Neuronal stem cell (in vitro differentiated cells): ENCODE results near the gene FOXN3.

Experiments
- DNase-seq: peaks from one replicate; pipeline ENCODE4 v3.0.0-alpha.2; 2013; ENCODE audit warnings: low spot score
- H2AFZ ChIP-seq: one replicate; pipeline ENCODE4 v1.6.1; 2013; ENCODE audit warnings: mild to moderate bottlenecking, low read length, inconsistent platforms
- H2AK5ac ChIP-seq: 2 replicates; pipeline ENCODE4 v1.6.1; 2013; ENCODE audit warnings: low read depth, mild to moderate bottlenecking, inconsistent platforms, low read length, moderate library complexity, mixed read lengths
- H2BK120ac ChIP-seq: 2 replicates; pipeline ENCODE4 v1.6.1; 2013; ENCODE audit warnings: low read depth, mild to moderate bottlenecking, inconsistent platforms, low read length, moderate library complexity, mixed read lengths
- H2BK12ac ChIP-seq: one replicate; pipeline ENCODE4 v1.6.1; 2013; ENCODE audit warnings: low read length, inconsistent platforms
- H2BK15ac ChIP-seq: 2 replicates; pipeline ENCODE4 v1.6.1; 2013; ENCODE audit warnings: mild to moderate bottlenecking, low read length, inconsistent platforms, mixed read lengths
- H2BK5ac ChIP-seq: one replicate; pipeline ENCODE4 v1.6.1; 2013; ENCODE audit warnings: inconsistent platforms, mild to moderate bottlenecking, low read length, moderate library complexity
- H3K14ac ChIP-seq: one replicate; pipeline ENCODE4 v1.6.1; 2013; ENCODE audit warnings: low read length, inconsistent platforms
- H3K18ac ChIP-seq: 2 replicates; pipeline ENCODE4 v1.6.1; 2013; ENCODE audit warnings: low read length, inconsistent platforms
- H3K23ac ChIP-seq: 2 replicates; pipeline ENCODE4 v1.6.1; 2013; ENCODE audit warnings: low read depth, mild to moderate bottlenecking, mixed read lengths, low read length, inconsistent platforms; ENCODE audit not compliant: poor library complexity
- H3K27ac ChIP-seq: replicated peaks from 3 replicates; pipeline ENCODE4 v1.5.1; 2013; ENCODE audit warnings: low read length, inconsistent platforms
- H3K27me3 ChIP-seq, 3 experiments: 2 replicates each; pipeline ENCODE4 v1.6.1; 2013; ENCODE audit warnings: low read length in 3 of 3, mild to moderate bottlenecking in 2 of 3, inconsistent platforms in 1 of 3, low read depth in 1 of 3, mixed read lengths in 1 of 3, moderate library complexity in 1 of 3; ENCODE audit not compliant: control insufficient read depth in 3 of 3, insufficient read depth in 3 of 3
- H3K36me3 ChIP-seq, 2 donors: replicated peaks in 1 of 2; 2 replicates each; pipeline ENCODE4 v1.6.1; 2013; ENCODE audit warnings: low read length in 2 of 2; ENCODE audit not compliant: control insufficient read depth in 2 of 2, insufficient read depth in 2 of 2
- H3K4ac ChIP-seq: 2 replicates; pipeline ENCODE4 v1.6.1; 2013; ENCODE audit warnings: inconsistent platforms, mild to moderate bottlenecking, low read length, moderate library complexity
- H3K4me1 ChIP-seq, 2 donors: 1 replicate in 1 of 2; 2 replicates in 1 of 2; pipeline ENCODE4 v1.6.1; 2013; ENCODE audit warnings: low read length in 2 of 2, low read depth in 1 of 2; ENCODE audit not compliant: control insufficient read depth in 2 of 2, insufficient read depth in 1 of 2
- H3K4me2 ChIP-seq: one replicate; pipeline ENCODE4 v1.6.1; 2013; ENCODE audit warnings: mild to moderate bottlenecking, low read length, inconsistent platforms; ENCODE audit not compliant: insufficient read depth, poor library complexity, severe bottlenecking
- H3K4me3 ChIP-seq, 2 donors: 2 replicates each; pipeline ENCODE4 v1.5.1; 2013; ENCODE audit warnings: low read length in 2 of 2, mild to moderate bottlenecking in 2 of 2, inconsistent platforms in 1 of 2, moderate library complexity in 1 of 2
- H3K79me1 ChIP-seq: one replicate; pipeline ENCODE4 v1.6.1; 2013; ENCODE audit warnings: low read depth, mild to moderate bottlenecking, inconsistent platforms, low read length, moderate library complexity
- H3K9ac ChIP-seq: one replicate; pipeline ENCODE4 v1.6.1; 2013; ENCODE audit warnings: mild to moderate bottlenecking, low read depth, low read length, inconsistent platforms; ENCODE audit not compliant: poor library complexity
- H3K9me3 ChIP-seq, 2 donors: replicated peaks in 1 of 2; 2 replicates each; pipeline versions ENCODE3 to v1.6.1; 2013; ENCODE audit warnings: low read length in 2 of 2, mild to moderate bottlenecking in 2 of 2, inconsistent platforms in 1 of 2, low read depth in 1 of 2, mixed read lengths in 1 of 2, moderate library complexity in 1 of 2; ENCODE audit not compliant: control insufficient read depth in 2 of 2, insufficient read depth in 1 of 2
- H4K8ac ChIP-seq: one replicate; pipeline ENCODE4 v1.6.1; 2013; ENCODE audit warnings: low read depth, mild to moderate bottlenecking, inconsistent platforms, low read length, moderate library complexity
- H4K91ac ChIP-seq: one replicate; pipeline ENCODE4 v1.6.1; 2013; ENCODE audit warnings: low read length, low read depth, mild to moderate bottlenecking, inconsistent platforms; ENCODE audit not compliant: poor library complexity
- WGBS, 2 donors: extraction: QIAGEN DNeasy Blood & Tissue Kit; methylation state at CpG; one replicate each; pipeline ENCODE4 v1.1.7; 2013; ENCODE audit warnings: missing lambda C conversion rate in 2 of 2, mixed read lengths in 1 of 2; ENCODE audit not compliant: insufficient read length in 2 of 2, insufficient replicate concordance in 1 of 2; ENCODE audit errors: extremely low coverage in 2 of 2; 5-methylcytosine and 5-hydroxymethylcytosine counted together

The FOXN3 gene

DNA sequence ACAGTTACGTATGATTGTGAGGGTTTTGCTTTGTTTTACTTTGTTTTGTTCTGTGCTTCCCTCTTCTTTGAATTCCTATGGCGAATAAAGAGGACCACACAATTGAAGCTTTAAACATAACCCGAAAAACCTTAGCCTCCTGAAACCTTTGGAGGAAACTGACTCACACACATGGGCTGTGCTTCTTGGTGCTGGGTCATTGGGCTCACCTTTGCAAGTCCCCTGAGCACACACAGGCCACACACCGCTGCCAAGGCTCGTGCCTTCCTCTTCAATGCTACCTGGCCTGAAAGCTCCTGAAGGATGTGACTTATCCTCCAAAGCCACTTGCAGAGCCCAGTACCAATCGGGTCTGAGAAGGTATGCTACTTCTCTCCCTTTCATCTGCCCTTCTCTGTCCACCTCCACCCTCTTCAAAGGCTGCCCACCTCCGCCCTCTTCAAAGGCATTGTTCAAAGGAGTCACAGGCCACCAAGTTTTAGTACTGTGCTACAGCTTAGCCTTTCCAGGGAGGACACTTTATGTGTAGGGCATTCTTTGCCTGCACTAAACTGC, 114.6 kb downstream of the FOXN3 start:
- H3K36me3 ChIP-seq = no peaks in the 10 kb centered on the region
- H2BK5ac ChIP-seq = no peak overlapping the region
- no peak overlapping the region for H3K14ac ChIP-seq
- H3K4ac ChIP-seq = no peak overlapping the region
- H3K9ac ChIP-seq = no peak overlapping the region
- H4K91ac ChIP-seq = no peak overlapping the region
- no peak overlapping the region for H3K4me2 ChIP-seq
- H3K27me3 ChIP-seq = no peaks in the 10 kb centered on the region
- DNase-seq = no peak
- no peaks in the 10 kb centered on the region for H3K79me1 ChIP-seq
- no peaks in the 10 kb centered on the region for H3K9me3 ChIP-seq
- H2AK5ac ChIP-seq = no peak overlapping the region
- peaks cover 11 to 34% of the 10 kb centered on the region in 2 donors for H3K4me1 ChIP-seq
- H2AFZ ChIP-seq = no peak overlapping the region
- no peak overlapping the region for H2BK12ac ChIP-seq
- no peak overlapping the region for H3K18ac ChIP-seq
- no peak overlapping the region for H4K8ac ChIP-seq
- no peak overlapping the region for H3K27ac ChIP-seq
- H2BK120ac ChIP-seq = no peak overlapping the region
- H2BK15ac ChIP-seq = no peak overlapping the region
- H3K23ac ChIP-seq = no peak overlapping the region
- no peak overlapping the region for H3K4me3 ChIP-seq
- WGBS, 2 donors = no CpG with 5 or more reads among the region's 7 CpGs

GRCh38 chr14:89299587-89299986, 117.4 kb downstream of the FOXN3 start:
- H2BK15ac ChIP-seq = no peak overlapping the region
- no peak overlapping the region for H3K9ac ChIP-seq
- no peak overlapping the region for H2AFZ ChIP-seq
- no peak overlapping the region for H2BK12ac ChIP-seq
- no peaks in the 10 kb centered on the region for H3K79me1 ChIP-seq
- H2BK120ac ChIP-seq = no peak overlapping the region
- H2BK5ac ChIP-seq = no peak overlapping the region
- no peak overlapping the region for H4K91ac ChIP-seq
- no peak for DNase-seq
- no peaks in the 10 kb centered on the region for H3K9me3 ChIP-seq
- H3K4ac ChIP-seq = no peak overlapping the region
- no CpG with 5 or more reads among the region's 4 CpGs for WGBS, 2 donors
- no peak overlapping the region for H3K14ac ChIP-seq
- H3K4me2 ChIP-seq = no peak overlapping the region
- no peaks in the 10 kb centered on the region for H3K27me3 ChIP-seq
- no peak overlapping the region for H2AK5ac ChIP-seq
- no peak overlapping the region for H3K23ac ChIP-seq
- H3K18ac ChIP-seq = no peak overlapping the region
- H4K8ac ChIP-seq = no peak overlapping the region
- H3K36me3 ChIP-seq = no peaks in the 10 kb centered on the region
- no peak overlapping the region for H3K27ac ChIP-seq
- H3K4me3 ChIP-seq = peak overlapping the region in 1 of 2 donors; percentile 28
- H3K4me1 ChIP-seq = peaks cover 8 to 20% of the 10 kb centered on the region in 2 donors

- H3K27ac ChIP-seq = no peak overlapping the region
Measured at GRCh38 chr14:89298056-89298834, 118.8 kb downstream of the FOXN3 start.

DNA sequence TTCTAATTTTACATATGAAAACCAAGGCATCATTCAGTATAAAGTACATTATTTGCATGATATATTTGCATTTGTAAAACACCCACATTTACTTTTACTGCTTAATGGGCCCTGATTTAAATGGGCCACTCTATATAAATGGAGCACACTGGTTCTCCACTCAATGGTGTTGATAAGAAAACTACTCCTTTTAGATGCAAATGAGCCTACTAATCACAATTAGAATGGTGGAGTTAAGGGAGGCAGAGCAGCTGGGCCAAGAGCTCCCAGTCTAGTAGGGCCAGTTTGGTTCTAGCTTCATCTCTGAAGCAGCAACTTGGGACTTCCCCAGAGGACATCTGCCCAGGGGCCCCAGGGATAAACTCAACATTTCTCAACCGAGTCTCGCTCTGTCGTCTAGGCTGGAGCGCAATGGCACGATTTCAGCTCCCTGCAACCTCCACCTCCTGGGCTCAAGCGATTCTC, 120.7 kb downstream of the FOXN3 start:
- no peak overlapping the region for H3K9ac ChIP-seq
- no peak overlapping the region for H3K4ac ChIP-seq
- H2BK15ac ChIP-seq = no peak overlapping the region
- no peaks in the 10 kb centered on the region for H3K36me3 ChIP-seq
- no peak overlapping the region for H3K14ac ChIP-seq
- H3K27ac ChIP-seq = no peak overlapping the region
- H3K79me1 ChIP-seq = no peaks in the 10 kb centered on the region
- no peak overlapping the region for H2BK5ac ChIP-seq
- H2AFZ ChIP-seq = no peak overlapping the region
- no peak overlapping the region for H3K4me2 ChIP-seq
- no CpG with 5 or more reads among the region's 6 CpGs for WGBS, 2 donors
- no peak overlapping the region for H4K8ac ChIP-seq
- no peak overlapping the region for H3K18ac ChIP-seq
- peaks cover 10 to 19% of the 10 kb centered on the region in 2 donors for H3K4me1 ChIP-seq
- no peak overlapping the region for H2BK12ac ChIP-seq
- H2BK120ac ChIP-seq = no peak overlapping the region
- H4K91ac ChIP-seq = no peak overlapping the region
- no peak for DNase-seq
- no peaks in the 10 kb centered on the region for H3K9me3 ChIP-seq
- H3K27me3 ChIP-seq = no peaks in the 10 kb centered on the region
- H3K23ac ChIP-seq = no peak overlapping the region
- no peak overlapping the region for H2AK5ac ChIP-seq
- H3K4me3 ChIP-seq = no peak overlapping the region

More at GRCh38 chr14:89298056-89298834, 118.8 kb downstream of the FOXN3 start:
- no CpG with 5 or more reads among the region's 7 CpGs for WGBS, 2 donors
- H3K4me2 ChIP-seq = no peak overlapping the region
- no peak overlapping the region for H2BK15ac ChIP-seq
- H3K9me3 ChIP-seq = no peaks in the 10 kb centered on the region
- no peak overlapping the region for H2BK120ac ChIP-seq
- H4K8ac ChIP-seq = no peak overlapping the region
- H3K23ac ChIP-seq = no peak overlapping the region
- no peak for DNase-seq
- no peak overlapping the region for H3K4ac ChIP-seq
- H3K79me1 ChIP-seq = no peaks in the 10 kb centered on the region
- H2BK5ac ChIP-seq = no peak overlapping the region
- H3K27me3 ChIP-seq = no peaks in the 10 kb centered on the region
- peaks cover 12 to 16% of the 10 kb centered on the region in 2 donors for H3K4me1 ChIP-seq
- no peak overlapping the region for H3K14ac ChIP-seq
- H3K9ac ChIP-seq = no peak overlapping the region
- H2AFZ ChIP-seq = no peak overlapping the region
- H3K36me3 ChIP-seq = no peaks in the 10 kb centered on the region
- H2AK5ac ChIP-seq = no peak overlapping the region
- H3K4me3 ChIP-seq = no peak overlapping the region
- no peak overlapping the region for H4K91ac ChIP-seq
- H2BK12ac ChIP-seq = no peak overlapping the region
- H3K18ac ChIP-seq = no peak overlapping the region
